ENCODE results near the gene LRRC28.

LRRC28 gene

DNA sequence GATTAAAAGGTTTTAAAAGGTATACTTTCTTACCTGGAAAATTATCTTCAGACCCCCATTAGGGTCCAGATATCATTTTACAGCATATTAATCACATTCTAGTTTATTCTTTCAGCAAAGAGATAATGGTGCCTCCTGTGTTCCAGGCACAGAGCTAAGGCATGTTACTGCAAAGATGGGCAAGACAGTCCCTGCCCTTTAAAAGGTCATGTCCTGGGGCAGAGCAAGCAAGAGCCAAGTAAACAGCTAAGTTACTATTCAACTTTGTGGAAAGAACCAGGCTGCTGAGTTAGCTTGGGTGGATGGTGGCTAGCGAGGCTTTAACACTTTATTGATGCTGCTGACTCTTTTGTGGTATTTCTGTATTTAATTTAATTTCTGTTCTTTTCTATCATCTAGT lies 75.0 kb downstream of the LRRC28 start:
- Histone ChIP-seq H3K4me1 (ENCODE audit: control insufficient read depth, insufficient read depth, low read length) (peaks cover 5% of the 10 kb centered on the region), H3K27ac (ENCODE audit: extremely low read depth, low read depth, low read length) (no peak overlapping the region), H3K36me3 (ENCODE audit: control insufficient read depth in 2 of 2, insufficient read depth in 1 of 2, low read length in 2 of 2) (no peaks in the 10 kb centered on the region), H3K4me3 (ENCODE audit: low read depth, low read length) (no peak overlapping the region), H3K9me3 (ENCODE audit: control insufficient read depth, insufficient read depth, low read depth, low read length) (no peaks in the 10 kb centered on the region)
- POLR2A ChIA-PET = no interaction called here
- TF ChIP-seq SP7 (tag by site-specific recombination; IDR thresholded peaks at IDR 0.05) = no peak
- TF ChIP-seq, protein P1, sequence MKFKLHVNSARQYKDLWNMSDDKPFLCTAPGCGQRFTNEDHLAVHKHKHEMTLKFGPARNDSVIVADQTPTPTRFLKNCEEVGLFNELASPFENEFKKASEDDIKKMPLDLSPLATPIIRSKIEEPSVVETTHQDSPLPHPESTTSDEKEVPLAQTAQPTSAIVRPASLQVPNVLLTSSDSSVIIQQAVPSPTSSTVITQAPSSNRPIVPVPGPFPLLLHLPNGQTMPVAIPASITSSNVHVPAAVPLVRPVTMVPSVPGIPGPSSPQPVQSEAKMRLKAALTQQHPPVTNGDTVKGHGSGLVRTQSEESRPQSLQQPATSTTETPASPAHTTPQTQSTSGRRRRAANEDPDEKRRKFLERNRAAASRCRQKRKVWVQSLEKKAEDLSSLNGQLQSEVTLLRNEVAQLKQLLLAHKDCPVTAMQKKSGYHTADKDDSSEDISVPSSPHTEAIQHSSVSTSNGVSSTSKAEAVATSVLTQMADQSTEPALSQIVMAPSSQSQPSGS (tag by site-specific recombination; IDR thresholded peaks at IDR 0.05; ENCODE audit: low read depth) = no peak
- no peak for TF ChIP-seq ZNF692 (tag by site-specific recombination; IDR thresholded peaks at IDR 0.05)
- TF ChIP-seq ZNF341 (tag by site-specific recombination; IDR thresholded peaks at IDR 0.05; ENCODE audit: low read depth) = no peak
- TF ChIP-seq ZNF639 (tag by site-specific recombination; IDR thresholded peaks at IDR 0.05) = no peak
- TF ChIP-seq ZNF398 (tag by site-specific recombination; IDR thresholded peaks at IDR 0.05) = no peak
- TF ChIP-seq FEZF1 (tag by site-specific recombination; IDR thresholded peaks at IDR 0.05) = no peak
- TF ChIP-seq ZNF549 (tag by site-specific recombination; IDR thresholded peaks at IDR 0.05) = no peak
- TF ChIP-seq, protein P2, sequence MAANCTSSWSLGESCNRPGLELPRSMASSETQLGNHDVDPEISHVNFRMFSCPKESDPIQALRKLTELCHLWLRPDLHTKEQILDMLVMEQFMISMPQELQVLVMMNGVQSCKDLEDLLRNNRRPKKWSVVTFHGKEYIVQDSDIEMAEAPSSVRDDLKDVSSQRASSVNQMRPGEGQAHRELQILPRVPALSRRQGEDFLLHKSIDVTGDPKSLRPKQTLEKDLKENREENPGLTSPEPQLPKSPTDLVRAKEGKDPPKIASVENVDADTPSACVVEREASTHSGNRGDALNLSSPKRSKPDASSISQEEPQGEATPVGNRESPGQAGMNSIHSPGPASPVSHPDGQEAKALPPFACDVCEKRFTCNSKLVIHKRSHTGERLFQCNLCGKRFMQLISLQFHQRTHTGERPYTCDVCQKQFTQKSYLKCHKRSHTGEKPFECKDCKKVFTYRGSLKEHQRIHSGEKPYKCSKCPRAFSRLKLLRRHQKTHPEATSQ (tag by site-specific recombination; IDR thresholded peaks at IDR 0.05) = no peak
- CTCF ChIA-PET = interaction anchor here (0.6 kb wide), 1 partner anchor 290 kb away, joined by 3 read pairs; no protein-coding TSS in a partner anchor

GRCh38 chr15:99328106-99329072 lies 77.1 kb downstream of the LRRC28 start:
- no peak overlapping the region for H3K27ac ChIP-seq (ENCODE audit: extremely low read depth, low read depth, low read length)
- no peaks in the 10 kb centered on the region for H3K9me3 ChIP-seq (ENCODE audit: control insufficient read depth, insufficient read depth, low read depth, low read length)
- peaks cover 3% of the 10 kb centered on the region for H3K4me1 ChIP-seq (ENCODE audit: control insufficient read depth, insufficient read depth, low read length)
- TF ChIP-seq ELK4 (IDR thresholded peaks at IDR 0.05; ENCODE audit: borderline replicate concordance, low read depth, low read length) = no peak
- TF ChIP-seq, protein P3, sequence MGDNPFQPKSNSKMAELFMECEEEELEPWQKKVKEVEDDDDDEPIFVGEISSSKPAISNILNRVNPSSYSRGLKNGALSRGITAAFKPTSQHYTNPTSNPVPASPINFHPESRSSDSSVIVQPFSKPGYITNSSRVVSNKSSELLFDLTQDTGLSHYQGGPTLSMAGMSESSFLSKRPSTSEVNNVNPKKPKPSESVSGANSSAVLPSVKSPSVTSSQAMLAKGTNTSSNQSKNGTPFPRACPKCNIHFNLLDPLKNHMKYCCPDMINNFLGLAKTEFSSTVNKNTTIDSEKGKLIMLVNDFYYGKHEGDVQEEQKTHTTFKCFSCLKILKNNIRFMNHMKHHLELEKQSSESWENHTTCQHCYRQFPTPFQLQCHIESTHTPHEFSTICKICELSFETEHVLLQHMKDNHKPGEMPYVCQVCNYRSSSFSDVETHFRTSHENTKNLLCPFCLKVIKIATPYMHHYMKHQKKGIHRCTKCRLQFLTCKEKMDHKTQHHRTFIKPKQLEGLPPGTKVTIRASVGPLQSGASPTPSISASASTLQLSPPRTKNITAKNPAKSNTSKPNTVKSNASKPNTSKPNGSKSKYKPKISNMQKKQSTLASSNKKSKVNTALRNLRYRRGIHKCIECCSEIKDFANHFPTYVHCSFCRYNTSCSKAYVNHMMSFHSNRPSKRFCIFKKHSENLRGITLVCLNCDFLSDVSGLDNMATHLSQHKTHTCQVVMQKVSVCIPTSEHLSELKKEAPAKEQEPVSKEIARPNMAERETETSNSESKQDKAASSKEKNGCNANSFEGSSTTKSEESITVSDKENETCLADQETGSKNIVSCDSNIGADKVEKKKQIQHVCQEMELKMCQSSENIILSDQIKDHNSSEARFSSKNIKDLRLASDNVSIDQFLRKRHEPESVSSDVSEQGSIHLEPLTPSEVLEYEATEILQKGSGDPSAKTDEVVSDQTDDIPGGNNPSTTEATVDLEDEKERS (tag by site-specific recombination; IDR thresholded peaks at IDR 0.05) = no peak
- no peak for TF ChIP-seq ZNF654 (tag by site-specific recombination; IDR thresholded peaks at IDR 0.05; ENCODE audit: low read depth)
- TF ChIP-seq ZNF366 (tag by site-specific recombination; conservative IDR thresholded peaks at IDR 0.05) = no peak
- no peak for TF ChIP-seq ZNF544 (tag by site-specific recombination; IDR thresholded peaks at IDR 0.05)
- no peak for TF ChIP-seq ZNF10 (tag by site-specific recombination; IDR thresholded peaks at IDR 0.05)
- TF ChIP-seq GFI1B (tag by site-specific recombination; IDR thresholded peaks at IDR 0.05) = no peak
- no peak for TF ChIP-seq MZF1 (tag by site-specific recombination; IDR thresholded peaks at IDR 0.05; ENCODE audit: borderline replicate concordance)
- H3K36me3 ChIP-seq (ENCODE audit: control insufficient read depth in 2 of 2, insufficient read depth in 1 of 2, low read length in 2 of 2) = no peaks in the 10 kb centered on the region
- ChIA-PET CTCF (no interaction called here), POLR2A (no interaction called here)
- no peak overlapping the region for H3K4me3 ChIP-seq (ENCODE audit: low read depth, low read length)
